ENCODE data around the gene ELOVL5.
"Not testable (repeated sequence)": the region's sequence is repeated elsewhere in the genome, so short reads cannot be mapped to it uniquely, and the experiment has no call there.

Gene ELOVL5

DNA sequence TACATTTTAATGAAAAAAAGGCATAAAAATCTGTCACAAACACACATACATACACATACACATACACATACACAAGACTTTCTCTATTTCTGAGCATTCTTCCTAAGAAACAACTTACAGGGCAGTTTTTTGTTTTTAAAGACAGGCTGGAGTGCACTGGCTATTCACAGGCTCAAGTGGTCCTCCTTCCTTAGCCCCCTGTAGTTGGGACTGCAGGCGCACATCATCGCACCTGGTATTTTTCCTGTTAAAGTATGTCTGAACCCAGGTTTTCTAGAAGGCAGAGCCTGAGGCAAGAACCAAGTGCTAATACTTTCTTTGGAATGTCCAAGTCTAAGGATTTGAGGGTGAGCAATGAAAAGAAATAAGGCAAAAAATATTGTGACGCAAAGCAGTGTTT is 41.3 kb upstream of the ELOVL5 start:
- H3K4me3 ChIP-seq (ENCODE audit: low read depth in 1 of 2, low read length in 1 of 2), result no peak overlapping the region
- no peaks in the 10 kb centered on the region for H3K36me3 ChIP-seq
- H3K9me3 ChIP-seq, result no peaks in the 10 kb centered on the region
- TF ChIP-seq, protein P1, sequence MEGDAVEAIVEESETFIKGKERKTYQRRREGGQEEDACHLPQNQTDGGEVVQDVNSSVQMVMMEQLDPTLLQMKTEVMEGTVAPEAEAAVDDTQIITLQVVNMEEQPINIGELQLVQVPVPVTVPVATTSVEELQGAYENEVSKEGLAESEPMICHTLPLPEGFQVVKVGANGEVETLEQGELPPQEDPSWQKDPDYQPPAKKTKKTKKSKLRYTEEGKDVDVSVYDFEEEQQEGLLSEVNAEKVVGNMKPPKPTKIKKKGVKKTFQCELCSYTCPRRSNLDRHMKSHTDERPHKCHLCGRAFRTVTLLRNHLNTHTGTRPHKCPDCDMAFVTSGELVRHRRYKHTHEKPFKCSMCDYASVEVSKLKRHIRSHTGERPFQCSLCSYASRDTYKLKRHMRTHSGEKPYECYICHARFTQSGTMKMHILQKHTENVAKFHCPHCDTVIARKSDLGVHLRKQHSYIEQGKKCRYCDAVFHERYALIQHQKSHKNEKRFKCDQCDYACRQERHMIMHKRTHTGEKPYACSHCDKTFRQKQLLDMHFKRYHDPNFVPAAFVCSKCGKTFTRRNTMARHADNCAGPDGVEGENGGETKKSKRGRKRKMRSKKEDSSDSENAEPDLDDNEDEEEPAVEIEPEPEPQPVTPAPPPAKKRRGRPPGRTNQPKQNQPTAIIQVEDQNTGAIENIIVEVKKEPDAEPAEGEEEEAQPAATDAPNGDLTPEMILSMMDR (IDR thresholded peaks at IDR 0.05), result no peak
- H3K27ac ChIP-seq, result no peak overlapping the region
- no peaks in the 10 kb centered on the region for H3K4me1 ChIP-seq (ENCODE audit: control insufficient read depth in 1 of 2, insufficient read depth in 1 of 2, low read depth in 1 of 2, low read length in 1 of 2)
- no peaks in the 10 kb centered on the region for H3K27me3 ChIP-seq

DNA sequence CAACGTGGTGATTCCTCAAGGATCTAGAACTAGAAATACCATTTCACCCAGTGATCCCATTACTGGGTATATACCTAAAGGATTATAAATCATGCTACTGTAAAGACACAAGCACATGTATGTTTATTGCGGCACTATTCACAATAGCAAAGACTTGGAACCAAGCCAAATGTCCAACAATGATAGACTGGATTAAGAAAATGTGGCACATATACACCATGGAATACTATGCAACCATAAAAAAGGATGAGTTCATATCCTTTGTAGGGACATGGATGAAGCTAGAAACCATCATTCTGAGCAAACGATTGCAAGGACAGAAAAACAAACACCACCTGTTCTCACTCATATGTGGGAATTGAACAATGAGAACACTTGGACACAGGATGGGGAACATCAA is 39.9 kb upstream of the ELOVL5 start:
- not testable (repeated sequence) for H3K27ac ChIP-seq; H3K4me3 ChIP-seq (ENCODE audit: low read depth in 1 of 2, low read length in 1 of 2); H3K27me3 ChIP-seq; H3K9me3 ChIP-seq; H3K4me1 ChIP-seq (ENCODE audit: control insufficient read depth in 1 of 2, insufficient read depth in 1 of 2, low read depth in 1 of 2, low read length in 1 of 2); H3K36me3 ChIP-seq

DNA sequence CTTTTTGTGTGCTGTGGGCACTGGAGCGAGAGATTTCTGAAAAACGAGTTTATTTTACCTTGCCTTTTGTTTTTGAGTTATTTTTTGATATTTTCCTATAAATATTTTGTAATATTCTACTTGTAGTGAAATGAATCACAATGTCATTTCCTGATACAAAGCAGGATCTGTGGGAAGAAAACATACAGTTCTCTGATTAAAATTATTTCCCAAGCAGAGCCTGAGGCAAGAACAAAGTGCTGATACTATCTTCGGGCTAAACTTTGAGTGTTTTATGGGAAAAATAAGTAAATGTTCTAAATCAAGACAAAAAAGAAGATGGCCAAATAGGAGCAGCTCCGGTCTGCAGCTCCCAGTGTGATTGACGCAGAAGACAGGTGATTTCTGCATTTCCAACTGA is 33.7 kb upstream of the ELOVL5 start:
- Histone ChIP-seq H3K27me3 (no peaks in the 10 kb centered on the region), H3K27ac (no peak overlapping the region), H3K4me3 (ENCODE audit: low read depth in 1 of 2, low read length in 1 of 2) (no peak overlapping the region), H3K4me1 (ENCODE audit: control insufficient read depth in 1 of 2, insufficient read depth in 1 of 2, low read depth in 1 of 2, low read length in 1 of 2) (no peaks in the 10 kb centered on the region), H3K9me3 (no peaks in the 10 kb centered on the region), H3K36me3 (no peaks in the 10 kb centered on the region)
- TF ChIP-seq, protein P1 (IDR thresholded peaks at IDR 0.05), result no peak

DNA sequence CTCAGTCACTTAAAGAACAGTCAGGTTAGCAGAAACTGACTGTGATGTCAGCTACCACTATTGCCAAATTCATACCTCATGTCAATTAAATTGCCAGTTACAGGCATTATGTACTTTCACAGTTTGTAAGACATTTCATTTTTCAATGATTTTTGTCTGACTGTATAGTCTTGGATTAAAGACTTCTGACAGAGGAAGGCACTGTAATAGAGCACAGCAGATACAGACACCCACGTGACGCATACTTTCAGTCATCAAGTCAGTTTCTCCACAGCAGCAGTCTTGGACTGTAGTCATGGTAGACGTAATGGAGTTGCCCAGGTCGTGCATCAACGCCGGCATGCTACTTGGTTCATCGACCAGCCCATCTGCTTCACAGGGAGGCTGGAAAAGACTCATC is 29.5 kb upstream of the ELOVL5 start:
- Histone ChIP-seq H3K4me1 (ENCODE audit: control insufficient read depth in 1 of 2, insufficient read depth in 1 of 2, low read depth in 1 of 2, low read length in 1 of 2) (no peaks in the 10 kb centered on the region), H3K4me3 (ENCODE audit: low read depth in 1 of 2, low read length in 1 of 2) (no peak overlapping the region), H3K27me3 (no peaks in the 10 kb centered on the region), H3K36me3 (no peaks in the 10 kb centered on the region), H3K9me3 (no peaks in the 10 kb centered on the region), H3K27ac (no peak overlapping the region)
- TF ChIP-seq, protein P1 (IDR thresholded peaks at IDR 0.05), result no peak

DNA sequence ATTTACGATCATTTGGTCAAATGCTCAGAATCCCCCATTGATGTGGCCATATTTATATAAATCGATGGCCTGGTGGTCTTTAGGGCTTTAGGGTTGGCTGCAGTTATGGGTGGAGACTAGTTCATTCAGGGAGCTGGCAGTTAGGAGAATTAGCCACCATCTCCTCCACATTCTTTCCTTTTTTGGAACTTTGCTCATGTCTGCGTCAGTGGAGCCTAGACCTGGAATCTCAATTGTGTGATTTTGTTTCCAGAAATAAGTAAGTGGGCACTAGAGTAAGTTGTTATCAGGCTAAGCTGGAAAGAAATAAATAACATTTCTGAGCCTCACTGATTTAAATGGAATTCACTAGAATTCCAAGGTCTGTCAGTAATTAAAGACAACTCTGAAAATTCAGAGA is 29.0 kb upstream of the ELOVL5 start:
- Histone ChIP-seq H3K4me1 (ENCODE audit: control insufficient read depth in 1 of 2, insufficient read depth in 1 of 2, low read depth in 1 of 2, low read length in 1 of 2) (no peaks in the 10 kb centered on the region), H3K27me3 (no peaks in the 10 kb centered on the region), H3K27ac (no peak overlapping the region), H3K4me3 (ENCODE audit: low read depth in 1 of 2, low read length in 1 of 2) (no peak overlapping the region), H3K36me3 (no peaks in the 10 kb centered on the region), H3K9me3 (no peaks in the 10 kb centered on the region)
- TF ChIP-seq, protein P1 (IDR thresholded peaks at IDR 0.05), result no peak

DNA sequence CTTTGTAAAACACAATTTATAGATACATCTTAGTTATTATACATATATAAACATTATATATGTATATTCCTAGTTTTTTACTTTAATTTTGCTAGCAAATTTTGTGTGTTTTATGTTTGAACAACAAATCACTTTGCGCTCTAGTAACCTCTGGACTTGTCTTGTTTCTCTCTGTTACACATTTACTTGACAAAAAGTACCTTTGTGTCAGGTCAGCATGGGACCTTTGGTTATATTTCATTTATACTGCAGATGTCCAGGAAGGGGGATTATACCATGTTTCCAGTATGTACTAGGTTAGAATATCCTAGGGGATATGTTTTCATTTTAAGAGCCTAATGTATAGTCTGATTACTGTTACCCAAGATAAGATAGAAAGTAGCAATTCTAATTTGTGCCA is 28.5 kb upstream of the ELOVL5 start:
- Histone ChIP-seq H3K27ac (no peak overlapping the region), H3K4me1 (ENCODE audit: control insufficient read depth in 1 of 2, insufficient read depth in 1 of 2, low read depth in 1 of 2, low read length in 1 of 2) (no peaks in the 10 kb centered on the region), H3K9me3 (no peaks in the 10 kb centered on the region), H3K4me3 (ENCODE audit: low read depth in 1 of 2, low read length in 1 of 2) (no peak overlapping the region), H3K36me3 (no peaks in the 10 kb centered on the region), H3K27me3 (no peaks in the 10 kb centered on the region)
- TF ChIP-seq, protein P1 (IDR thresholded peaks at IDR 0.05), result no peak
